H1 (cell line): ENCODE data around the gene PCP4.

Source experiments
- BRCA1 ChIP-seq: IDR thresholded peaks from 2 replicates; pipeline ENCODE4 v1.6.1; 2012; ENCODE audit warnings: low read depth, low read length, improper control_type of control experiment
- CBX8 ChIP-seq: fragments of 300-800, 300-1000 bp; sonication (generic); IDR thresholded peaks from 2 replicates; pipeline ENCODE4 v1.7.1; 2016; ENCODE audit warnings: low read depth, low read length, borderline replicate concordance
- CHD2 ChIP-seq: IDR thresholded peaks from 2 replicates; pipeline ENCODE4 v1.6.1; 2012; ENCODE audit warnings: low read length, improper control_type of control experiment
- CREB1 ChIP-seq: IDR thresholded peaks from 2 replicates; pipeline ENCODE4 v1.6.1; 2012; ENCODE audit warnings: inconsistent platforms
- GABPA ChIP-seq: IDR thresholded peaks from 2 replicates; pipeline ENCODE4 v1.6.1; 2011; ENCODE audit warnings: mild to moderate bottlenecking, low read length, moderate library complexity, borderline replicate concordance; ENCODE audit not compliant: insufficient read depth
- KDM1A ChIP-seq: fragments of 200-600, 300-600 bp; sonication (generic); IDR thresholded peaks from 2 replicates; pipeline ENCODE4 v1.7.1; 2016; ENCODE audit warnings: mild to moderate bottlenecking, low read length, borderline replicate concordance
- MAFK ChIP-seq: IDR thresholded peaks from 2 replicates; pipeline ENCODE4 v1.6.1; 2012; ENCODE audit warnings: low read depth, mild to moderate bottlenecking, improper control_type of control experiment, low read length
- POLR2A ChIP-seq, 2 experiments: IDR thresholded peaks; 1 replicate in 1 of 2; 2 replicates in 1 of 2; pipeline ENCODE4 v1.6.1; 2011; ENCODE audit warnings: low read depth in 2 of 2, low read length in 2 of 2, mild to moderate bottlenecking in 2 of 2; ENCODE audit errors: control extremely low read depth in 1 of 2
- SUZ12 ChIP-seq: fragments of 200-600 bp; sonication (generic); IDR thresholded peaks from 2 replicates; pipeline ENCODE4 v1.6.1; 2012; ENCODE audit warnings: mild to moderate bottlenecking, inconsistent platforms, low read length, moderate library complexity, mixed read lengths
- TBP ChIP-seq: IDR thresholded peaks from 2 replicates; pipeline ENCODE4 v1.6.1; 2011; ENCODE audit warnings: low read depth, low read length, improper control_type of control experiment
- YY1 ChIP-seq: IDR thresholded peaks from 2 replicates; pipeline ENCODE4 v1.6.1; 2011; ENCODE audit warnings: low read depth, mild to moderate bottlenecking, low read length
- ZNF274 ChIP-seq: IDR thresholded peaks from 2 replicates; pipeline ENCODE4 v1.7.0; 2012; ENCODE audit warnings: low read length, borderline replicate concordance; ENCODE audit errors: extremely low read depth
- TF ChIP-seq, protein P1 (sequence below), 3 experiments: IDR thresholded peaks; 1 replicate in 2 of 3; 2 replicates in 1 of 3; pipeline versions ENCODE4 v1.5.1 to v1.6.1; 2011; ENCODE audit warnings: low read length in 3 of 3, mild to moderate bottlenecking in 3 of 3, inconsistent platforms in 2 of 3, low read depth in 1 of 3, moderate library complexity in 1 of 3; ENCODE audit not compliant: insufficient read depth in 1 of 3; ENCODE audit errors: control extremely low read depth in 1 of 3
- TF ChIP-seq, protein P2 (sequence below): IDR thresholded peaks from 2 replicates; pipeline ENCODE4 v1.6.1; 2012; ENCODE audit warnings: low read length, inconsistent platforms

GRCh38 chr21:39923476-39923875, 56.2 kb downstream of the PCP4 start:
- TF ChIP-seq, protein P1, sequence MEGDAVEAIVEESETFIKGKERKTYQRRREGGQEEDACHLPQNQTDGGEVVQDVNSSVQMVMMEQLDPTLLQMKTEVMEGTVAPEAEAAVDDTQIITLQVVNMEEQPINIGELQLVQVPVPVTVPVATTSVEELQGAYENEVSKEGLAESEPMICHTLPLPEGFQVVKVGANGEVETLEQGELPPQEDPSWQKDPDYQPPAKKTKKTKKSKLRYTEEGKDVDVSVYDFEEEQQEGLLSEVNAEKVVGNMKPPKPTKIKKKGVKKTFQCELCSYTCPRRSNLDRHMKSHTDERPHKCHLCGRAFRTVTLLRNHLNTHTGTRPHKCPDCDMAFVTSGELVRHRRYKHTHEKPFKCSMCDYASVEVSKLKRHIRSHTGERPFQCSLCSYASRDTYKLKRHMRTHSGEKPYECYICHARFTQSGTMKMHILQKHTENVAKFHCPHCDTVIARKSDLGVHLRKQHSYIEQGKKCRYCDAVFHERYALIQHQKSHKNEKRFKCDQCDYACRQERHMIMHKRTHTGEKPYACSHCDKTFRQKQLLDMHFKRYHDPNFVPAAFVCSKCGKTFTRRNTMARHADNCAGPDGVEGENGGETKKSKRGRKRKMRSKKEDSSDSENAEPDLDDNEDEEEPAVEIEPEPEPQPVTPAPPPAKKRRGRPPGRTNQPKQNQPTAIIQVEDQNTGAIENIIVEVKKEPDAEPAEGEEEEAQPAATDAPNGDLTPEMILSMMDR (IDR thresholded peaks at IDR 0.05; ENCODE audit: control extremely low read depth in 1 of 3, insufficient read depth in 1 of 3, low read depth in 1 of 3, low read length in 3 of 3): no peak
- TF ChIP-seq POLR2A (IDR thresholded peaks at IDR 0.05; ENCODE audit: control extremely low read depth in 1 of 2, low read depth in 2 of 2, low read length in 2 of 2) (no peak), SUZ12 (no peak), TBP (no peak), CHD2 (no peak), CREB1 (no peak), CBX8 (no peak), GABPA (no peak), KDM1A (no peak), BRCA1 (no peak), MAFK (no peak), YY1 (no peak), ZNF274 (no peak)
- TF ChIP-seq, protein P2, sequence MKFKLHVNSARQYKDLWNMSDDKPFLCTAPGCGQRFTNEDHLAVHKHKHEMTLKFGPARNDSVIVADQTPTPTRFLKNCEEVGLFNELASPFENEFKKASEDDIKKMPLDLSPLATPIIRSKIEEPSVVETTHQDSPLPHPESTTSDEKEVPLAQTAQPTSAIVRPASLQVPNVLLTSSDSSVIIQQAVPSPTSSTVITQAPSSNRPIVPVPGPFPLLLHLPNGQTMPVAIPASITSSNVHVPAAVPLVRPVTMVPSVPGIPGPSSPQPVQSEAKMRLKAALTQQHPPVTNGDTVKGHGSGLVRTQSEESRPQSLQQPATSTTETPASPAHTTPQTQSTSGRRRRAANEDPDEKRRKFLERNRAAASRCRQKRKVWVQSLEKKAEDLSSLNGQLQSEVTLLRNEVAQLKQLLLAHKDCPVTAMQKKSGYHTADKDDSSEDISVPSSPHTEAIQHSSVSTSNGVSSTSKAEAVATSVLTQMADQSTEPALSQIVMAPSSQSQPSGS: no peak
